GM12891 (cell line): ENCODE measurements around the gene TTC7B.
"Not testable (repeated sequence)": the region's sequence is repeated elsewhere in the genome, so short reads cannot be mapped to it uniquely, and the experiment has no call there.

ENCODE experiments used
- DNase-seq: peaks from one replicate; pipeline ENCODE4 v3.0.0; 2011; ENCODE audit warnings: low spot score; ENCODE audit not compliant: insufficient read length
- FAIRE-seq: peaks from 2 replicates; lab custom pipeline; 2011; peaks lifted over from hg19 to GRCh38; lab: Jason Lieb, UNC
- PAX5 ChIP-seq: IDR thresholded peaks from 2 replicates; pipeline ENCODE4 v1.6.1; 2011; ENCODE audit warnings: low read length, moderate library complexity, mild to moderate bottlenecking; ENCODE audit not compliant: insufficient read depth, severe bottlenecking
- POLR2A ChIP-seq: IDR thresholded peaks from 2 replicates; pipeline ENCODE4 v1.6.1; 2011; ENCODE audit warnings: low read depth, low read length, control low read depth
- POLR2AphosphoS5 ChIP-seq: IDR thresholded peaks from 2 replicates; pipeline ENCODE4 v1.6.1; 2011; ENCODE audit warnings: low read depth, low read length, control low read depth
- POU2F2 ChIP-seq: IDR thresholded peaks from 2 replicates; pipeline ENCODE4 v1.6.1; 2011; ENCODE audit warnings: low read depth, mild to moderate bottlenecking, control low read depth, low read length, moderate library complexity
- SPI1 ChIP-seq: IDR thresholded peaks from 2 replicates; pipeline ENCODE4 v1.6.1; 2011; ENCODE audit warnings: low read depth, low read length, control low read depth
- TAF1 ChIP-seq: IDR thresholded peaks from 2 replicates; pipeline ENCODE4 v1.6.1; 2011; ENCODE audit warnings: low read depth, low read length, control low read depth

Gene TTC7B

DNA sequence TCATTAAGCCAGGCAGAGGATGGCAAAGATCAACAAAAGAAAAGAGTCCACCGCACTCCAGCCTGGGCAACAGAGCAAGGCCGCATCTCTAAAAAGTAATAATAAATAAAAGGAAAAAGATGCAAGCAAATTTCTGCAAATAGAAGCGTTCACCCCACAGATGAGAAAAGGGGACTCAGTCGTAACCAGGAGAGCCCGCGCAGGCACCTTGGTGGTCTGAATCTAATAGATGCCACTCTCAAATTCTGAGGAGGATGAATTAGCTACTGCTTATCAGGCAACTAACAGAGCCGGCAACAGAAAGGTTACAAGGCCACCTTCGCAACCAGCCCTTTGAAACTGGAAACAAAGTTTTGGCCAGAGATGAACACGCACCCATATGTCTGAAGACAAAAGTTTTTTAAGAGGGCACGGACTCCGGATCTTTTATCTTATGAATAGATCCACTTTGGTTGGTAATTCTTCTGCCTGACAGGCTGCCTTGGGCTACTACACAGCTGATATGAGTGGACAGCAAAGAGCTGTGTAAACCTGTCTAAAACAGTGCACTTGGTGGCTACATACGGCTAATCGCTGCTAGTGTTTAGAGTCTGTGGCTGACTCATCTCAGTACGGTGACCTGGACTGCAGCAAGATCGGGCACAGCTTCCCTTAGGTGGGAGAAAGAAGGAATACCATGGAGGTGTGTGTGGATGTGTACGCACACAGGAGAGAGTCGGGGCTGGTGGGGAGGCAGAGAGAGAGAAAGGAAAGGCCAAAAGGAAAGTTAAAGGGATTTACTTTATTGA, 32.9 kb upstream of the TTC7B start:
- FAIRE-seq (no peak), DNase-seq (no peak)
- TF ChIP-seq TAF1 (no peak), SPI1 (no peak)

GRCh38 chr14:90846511-90846910, 30.3 kb upstream of the TTC7B start:
- FAIRE-seq (no peak), DNase-seq (no peak)
- TF ChIP-seq SPI1, result no peak
- TF ChIP-seq TAF1, result no peak
- no peak for TF ChIP-seq POLR2AphosphoS5
- TF ChIP-seq PAX5, result no peak
- no peak for TF ChIP-seq POLR2A
- no peak for TF ChIP-seq POU2F2

- TF ChIP-seq POLR2A, result no peak
- TF ChIP-seq PAX5, result no peak
- TF ChIP-seq POLR2AphosphoS5, result no peak
- no peak for TF ChIP-seq TAF1
- TF ChIP-seq SPI1, result no peak
- TF ChIP-seq POU2F2, result no peak
- FAIRE-seq (no peak), DNase-seq (no peak)
These were observed 28.1 kb upstream of the TTC7B start for GRCh38 chr14:90844321-90844720.

- FAIRE-seq (no peak), DNase-seq (no peak)
- TF ChIP-seq TAF1 (no peak), SPI1 (no peak), POLR2A (no peak), POU2F2 (no peak), PAX5 (no peak), POLR2AphosphoS5 (no peak)
These were observed 26.5 kb upstream of the TTC7B start for GRCh38 chr14:90842726-90843125.

- not testable (repeated sequence) for DNase-seq, FAIRE-seq
These were observed 24.4 kb upstream of the TTC7B start for GRCh38 chr14:90840667-90841066.

- no peak for DNase-seq
- no peak for FAIRE-seq
These were observed 23.6 kb upstream of the TTC7B start for GRCh38 chr14:90839889-90840266.

GRCh38 chr14:90839024-90839888, 23.0 kb upstream of the TTC7B start:
- DNase-seq, result no peak
- FAIRE-seq, result no peak
- TF ChIP-seq POLR2AphosphoS5, result no peak

More at GRCh38 chr14:90839889-90840266, 23.6 kb upstream of the TTC7B start:
- TF ChIP-seq POLR2AphosphoS5, result no peak
- no peak for TF ChIP-seq POLR2A
- no peak for TF ChIP-seq SPI1
- TF ChIP-seq PAX5, result no peak
- TF ChIP-seq POU2F2, result no peak
- no peak for TF ChIP-seq TAF1

GRCh38 chr14:90838531-90838930, 22.3 kb upstream of the TTC7B start:
- not testable (repeated sequence) for DNase-seq, FAIRE-seq

GRCh38 chr14:90837355-90837754, 21.1 kb upstream of the TTC7B start:
- no peak for DNase-seq
- TF ChIP-seq TAF1 (no peak), PAX5 (no peak), POLR2A (no peak), SPI1 (no peak), POLR2AphosphoS5 (no peak), POU2F2 (no peak)
- no peak for FAIRE-seq

DNA sequence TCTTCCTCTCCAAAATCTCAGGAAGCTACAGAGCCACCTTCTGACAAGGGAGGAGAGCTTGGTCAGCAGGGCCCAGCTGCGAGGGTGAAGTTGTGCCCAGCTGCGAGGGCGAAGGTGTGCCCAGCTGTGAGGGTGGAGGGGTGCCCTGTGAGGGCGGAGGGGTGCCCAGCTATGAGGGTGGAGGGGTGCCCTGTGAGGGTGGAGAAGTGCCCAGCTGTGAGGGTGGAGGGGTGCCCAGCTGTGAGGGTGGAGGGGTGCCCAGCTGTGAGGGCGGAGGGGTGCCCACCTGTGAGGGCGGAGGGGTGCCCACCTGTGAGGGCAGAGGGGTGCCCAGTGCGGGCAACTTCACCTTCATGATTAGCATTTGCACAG, 20.4 kb upstream of the TTC7B start:
- DNase-seq, result no peak
- no peak for FAIRE-seq
- TF ChIP-seq POLR2AphosphoS5, result no peak
